ENCODE results near the gene ZNF597.

The ZNF597 gene

DNA sequence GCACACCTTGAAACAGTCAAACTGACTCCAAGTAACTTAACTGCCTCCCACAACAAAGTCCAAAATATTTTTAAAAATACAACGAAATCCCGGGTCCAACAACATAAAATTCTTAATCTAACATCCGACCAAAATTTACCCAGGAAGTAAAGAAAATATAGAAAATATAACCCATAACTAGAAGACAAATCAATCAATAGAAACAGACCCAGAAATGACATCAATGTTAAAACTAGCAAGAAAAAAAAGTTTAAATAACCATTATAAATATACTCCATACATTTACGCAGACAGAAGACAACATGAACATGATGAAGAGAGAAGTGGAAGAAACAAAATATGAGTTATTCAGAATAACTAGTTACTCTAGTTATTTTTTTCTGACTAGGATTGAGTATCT is 3.7 kb downstream of the ZNF597 start:
- TF ChIP-seq, protein P1, sequence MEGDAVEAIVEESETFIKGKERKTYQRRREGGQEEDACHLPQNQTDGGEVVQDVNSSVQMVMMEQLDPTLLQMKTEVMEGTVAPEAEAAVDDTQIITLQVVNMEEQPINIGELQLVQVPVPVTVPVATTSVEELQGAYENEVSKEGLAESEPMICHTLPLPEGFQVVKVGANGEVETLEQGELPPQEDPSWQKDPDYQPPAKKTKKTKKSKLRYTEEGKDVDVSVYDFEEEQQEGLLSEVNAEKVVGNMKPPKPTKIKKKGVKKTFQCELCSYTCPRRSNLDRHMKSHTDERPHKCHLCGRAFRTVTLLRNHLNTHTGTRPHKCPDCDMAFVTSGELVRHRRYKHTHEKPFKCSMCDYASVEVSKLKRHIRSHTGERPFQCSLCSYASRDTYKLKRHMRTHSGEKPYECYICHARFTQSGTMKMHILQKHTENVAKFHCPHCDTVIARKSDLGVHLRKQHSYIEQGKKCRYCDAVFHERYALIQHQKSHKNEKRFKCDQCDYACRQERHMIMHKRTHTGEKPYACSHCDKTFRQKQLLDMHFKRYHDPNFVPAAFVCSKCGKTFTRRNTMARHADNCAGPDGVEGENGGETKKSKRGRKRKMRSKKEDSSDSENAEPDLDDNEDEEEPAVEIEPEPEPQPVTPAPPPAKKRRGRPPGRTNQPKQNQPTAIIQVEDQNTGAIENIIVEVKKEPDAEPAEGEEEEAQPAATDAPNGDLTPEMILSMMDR (IDR thresholded peaks at IDR 0.05): no peak

DNA sequence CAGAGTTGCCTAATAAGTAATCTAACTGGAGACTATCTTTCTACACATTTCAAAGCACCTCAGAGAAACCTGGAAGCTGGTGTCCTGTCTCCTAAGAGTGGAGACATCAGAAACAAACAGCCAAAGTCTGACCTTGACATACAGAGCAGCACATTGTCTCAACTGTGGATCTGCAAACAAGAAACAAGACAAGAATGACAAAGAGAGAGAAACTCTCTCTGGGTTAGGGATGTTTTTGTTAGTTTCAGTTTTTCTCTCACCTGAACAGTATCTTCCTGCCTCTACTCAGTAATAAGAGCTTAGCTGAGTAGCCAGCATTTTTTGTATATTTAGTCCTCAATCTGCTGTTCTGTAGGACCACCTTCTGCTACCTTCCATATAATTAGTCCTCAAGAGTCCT is 8.9 kb downstream of the ZNF597 start:
- H3K27me3 Mint-ChIP-seq (ENCODE audit: low read depth, poor library complexity): peaks cover 35% of the 10 kb centered on the region
- TF ChIP-seq, protein P1 (IDR thresholded peaks at IDR 0.05): no peak
- peaks cover 38% of the 10 kb centered on the region for H3K36me3 Mint-ChIP-seq (ENCODE audit: low read depth)
- peaks cover 21% of the 10 kb centered on the region for H3K9me3 Mint-ChIP-seq
- DNase-seq: no peak
- H3K27ac Mint-ChIP-seq: no peak overlapping the region
- H3K4me1 Mint-ChIP-seq: no peaks in the 10 kb centered on the region
- H3K4me3 Mint-ChIP-seq: no peak overlapping the region

More for the DNA sequence above, 3.7 kb downstream of the ZNF597 start:
- H3K4me3 Mint-ChIP-seq: no peak overlapping the region
- H3K4me1 Mint-ChIP-seq: peaks cover 11% of the 10 kb centered on the region
- no peak for DNase-seq
- H3K36me3 Mint-ChIP-seq (ENCODE audit: low read depth): peaks cover 63% of the 10 kb centered on the region
- H3K9me3 Mint-ChIP-seq: peaks cover 61% of the 10 kb centered on the region
- no peak overlapping the region for H3K27ac Mint-ChIP-seq
- H3K27me3 Mint-ChIP-seq (ENCODE audit: low read depth, poor library complexity): peaks cover 26% of the 10 kb centered on the region

DNA sequence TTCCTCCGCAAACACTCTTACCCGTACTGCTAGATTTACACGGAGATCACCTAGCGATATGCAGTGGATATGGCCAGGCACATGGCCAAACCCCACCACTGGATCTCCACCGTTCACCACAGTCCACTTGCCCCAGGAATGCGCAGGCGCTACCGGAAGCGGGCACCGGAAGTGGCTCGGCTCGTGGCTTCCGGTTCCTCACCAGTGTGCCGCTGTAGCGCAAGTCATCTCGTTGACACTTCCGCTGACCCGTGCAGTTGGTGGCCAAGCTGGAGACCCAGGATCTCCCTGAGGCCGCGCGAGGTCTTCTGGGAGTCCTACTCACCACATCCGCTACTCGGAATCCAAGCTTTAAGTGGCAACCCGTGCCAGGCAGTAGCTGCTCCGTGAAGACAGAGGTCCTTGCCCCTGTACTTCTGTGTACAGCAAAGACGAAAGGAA is 11.5 kb downstream of the ZNF597 start:
- Mint-ChIP-seq H3K27me3 (ENCODE audit: low read depth, poor library complexity) (peaks cover 30% of the 10 kb centered on the region), H3K9me3 (peaks cover under 1% of the 10 kb centered on the region), H3K4me3 (no peak overlapping the region), H3K4me1 (no peaks in the 10 kb centered on the region), H3K27ac (no peak overlapping the region), H3K36me3 (ENCODE audit: low read depth) (peaks cover 16% of the 10 kb centered on the region)
- DNase-seq: no peak
- TF ChIP-seq, protein P1 (IDR thresholded peaks at IDR 0.05): no peak

DNA sequence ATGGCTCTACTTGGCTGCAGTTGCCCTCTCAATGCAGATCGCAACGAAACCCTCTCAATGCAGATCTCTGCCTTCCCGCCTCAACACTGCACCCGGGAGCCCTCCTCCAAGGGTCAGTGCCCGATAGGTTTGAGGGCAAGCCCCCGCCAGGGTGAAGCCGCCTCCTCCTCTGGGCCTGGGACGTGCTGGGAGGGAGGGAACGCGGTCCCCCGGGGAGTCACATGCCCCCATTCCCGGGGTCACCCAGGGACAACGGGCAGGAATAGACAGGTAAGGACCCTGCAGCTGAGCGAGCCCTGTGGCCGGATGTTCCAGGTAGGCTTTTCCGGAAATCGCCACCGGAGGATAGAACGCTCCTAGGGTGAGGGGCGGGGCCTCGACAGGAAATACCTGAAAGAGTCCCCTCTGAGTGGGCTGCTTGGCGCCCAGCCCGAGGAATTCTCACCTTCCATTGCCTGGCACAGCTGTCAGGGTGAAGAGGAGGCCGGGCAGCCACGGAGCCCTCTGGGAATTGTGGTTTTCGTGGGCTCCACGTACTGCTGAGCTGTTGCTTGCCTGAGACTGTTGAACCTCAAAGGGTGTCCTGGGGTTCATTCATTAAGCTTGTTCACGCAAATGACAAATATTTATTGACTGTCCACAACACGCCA is 29.4 kb downstream of the ZNF597 start:
- Mint-ChIP-seq H3K9me3 (peaks cover 96% of the 10 kb centered on the region), H3K4me1 (no peaks in the 10 kb centered on the region), H3K27me3 (ENCODE audit: low read depth, poor library complexity) (peaks cover 5% of the 10 kb centered on the region), H3K36me3 (ENCODE audit: low read depth) (peaks cover 53% of the 10 kb centered on the region), H3K4me3 (no peak overlapping the region), H3K27ac (no peak overlapping the region)
- DNase-seq: no peak
- TF ChIP-seq, protein P1 (IDR thresholded peaks at IDR 0.05): no peak

DNA sequence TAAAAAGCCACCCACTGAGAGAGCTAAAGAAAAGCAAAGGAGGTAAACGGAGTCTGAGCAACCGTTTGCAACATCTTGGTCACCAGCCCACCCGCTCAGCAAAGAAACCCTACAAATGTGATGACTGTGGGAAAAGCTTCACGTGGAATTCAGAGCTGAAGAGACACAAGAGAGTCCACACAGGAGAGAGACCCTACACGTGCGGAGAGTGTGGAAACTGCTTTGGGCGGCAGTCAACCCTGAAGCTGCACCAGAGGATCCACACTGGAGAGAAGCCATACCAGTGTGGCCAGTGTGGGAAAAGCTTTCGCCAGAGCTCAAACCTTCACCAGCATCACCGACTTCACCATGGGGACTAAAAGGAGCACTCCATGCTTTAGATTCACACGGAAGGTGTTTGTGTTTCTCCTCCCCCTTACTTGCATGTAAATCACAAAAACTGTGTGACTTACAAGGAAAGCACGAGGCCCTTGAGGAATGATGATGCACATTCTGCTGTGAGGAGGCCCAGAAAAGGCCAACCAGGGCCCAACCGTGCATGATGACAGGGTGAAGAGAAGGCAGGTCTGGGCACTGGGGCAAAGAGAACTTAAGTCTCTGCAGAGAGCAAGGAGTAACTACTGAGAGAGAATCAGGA is 34.6 kb downstream of the ZNF597 start:
- peaks cover 91% of the 10 kb centered on the region for H3K36me3 Mint-ChIP-seq (ENCODE audit: low read depth)

More for the DNA sequence above, 34.6 kb downstream of the ZNF597 start:
- DNase-seq: no peak
- no peak overlapping the region for H3K27ac Mint-ChIP-seq
- peaks cover 6% of the 10 kb centered on the region for H3K27me3 Mint-ChIP-seq (ENCODE audit: low read depth, poor library complexity)
- TF ChIP-seq, protein P1 (IDR thresholded peaks at IDR 0.05): no peak
- H3K4me3 Mint-ChIP-seq: no peak overlapping the region
- H3K4me1 Mint-ChIP-seq: no peaks in the 10 kb centered on the region
- peaks cover 100% of the 10 kb centered on the region for H3K9me3 Mint-ChIP-seq

Measured in nephron progenitor cell (in vitro differentiated cells).